ENCODE measurements around the gene PPA2. TPM values are rescaled to one million over a fixed set of nuclear protein-coding genes. Genes with fewer than 3 reads are reported as not detected.

Gene PPA2
- total and polyA plus RNA-seq, 2 donors (not counting 1 experiment from before 2014, with no cell fraction given), result 26.9 to 51.5 TPM

GRCh38 chr4:105357258-105357980 lies 116.4 kb downstream of the PPA2 start:
- CTCF ChIA-PET, result no interaction called here
- no peak for DNase-seq

More at GRCh38 chr4:105357258-105357980, 116.4 kb downstream of the PPA2 start:
- Mint-ChIP-seq H3K27me3 (no peaks in the 10 kb centered on the region), H3K27ac (no peak overlapping the region), H3K4me1 (no peaks in the 10 kb centered on the region), H3K4me3 (no peak overlapping the region), H3K9me3 (ENCODE audit: insufficient read depth) (peaks cover 5% of the 10 kb centered on the region)
- Histone ChIP-seq H3K9me3 (ENCODE audit: control extremely low read depth in 1 of 3, control insufficient read depth in 2 of 3, insufficient read depth in 1 of 3, low read length in 2 of 3) (peaks cover 0 to 3% (median 0%) of the 10 kb centered on the region in 3 donors), H3K79me2 (ENCODE audit: control insufficient read depth, insufficient read depth, low read length) (no peaks in the 10 kb centered on the region), H3K27me3 (replicated peaks in 1 of 4; ENCODE audit: control extremely low read depth in 1 of 4, control insufficient read depth in 3 of 4, insufficient read depth in 4 of 4, low read length in 3 of 4) (no peaks in the 10 kb centered on the region), H3K27ac (ENCODE audit: low read length in 2 of 2) (no peak overlapping the region), H3K9ac (ENCODE audit: low read length) (no peak overlapping the region), H4K20me1 (ENCODE audit: control insufficient read depth, insufficient read depth, low read length, poor library complexity, severe bottlenecking) (no peaks in the 10 kb centered on the region), H3K4me1 (ENCODE audit: control insufficient read depth in 2 of 2, insufficient read depth in 2 of 2, low read length in 2 of 2) (no peaks in the 10 kb centered on the region), H3K36me3 (replicated peaks in 1 of 2; ENCODE audit: control extremely low read depth in 1 of 2, control insufficient read depth in 1 of 2, extremely low read depth in 1 of 2, insufficient read depth in 2 of 2, low read length in 1 of 2) (peaks cover 0 to 3% of the 10 kb centered on the region in 2 experiments), H3K4me3 (ENCODE audit: control extremely low read depth in 1 of 5, extremely low read depth in 1 of 5, insufficient read depth in 1 of 5, low read depth in 2 of 5, low read length in 4 of 5) (no peak overlapping the region), H3K4me2 (replicated peaks; ENCODE audit: low read depth, low read length, poor library complexity, severe bottlenecking) (no peak overlapping the region), H2AFZ (ENCODE audit: insufficient read depth, low read depth, low read length, poor library complexity, severe bottlenecking) (no peak overlapping the region)
- intact Hi-C loops (cut with micrococcal nuclease), result no loop called here
- ATAC-seq (ENCODE audit: low read depth), result no peak
- no peak for TF ChIP-seq CTCF (IDR thresholded peaks at IDR 0.05)
- no peak for TF ChIP-seq EZH2 (IDR thresholded peaks at IDR 0.05; ENCODE audit: borderline replicate concordance, insufficient read depth, low read depth, low read length, poor library complexity, severe bottlenecking)
- POLR2A ChIA-PET, result no interaction called here

All from B cell (primary cell).